Duodenal mucosa (tissue), 2 donors: Measurements from ENCODE around the gene UGCG.
A peak's percentile ranks its signal among the peaks of the same experiment; 100 is the strongest.

Experiments
- H3K27ac ChIP-seq: one replicate; pipeline ENCODE4 v1.7.0; 2013; ENCODE audit warnings: low read depth, low read length
- H3K27me3 ChIP-seq, 2 donors: one replicate each; pipeline ENCODE4 v1.7.0; 2013; ENCODE audit warnings: low read length in 2 of 2, control low read depth in 1 of 2; ENCODE audit not compliant: insufficient read depth in 2 of 2, control insufficient read depth in 1 of 2
- H3K36me3 ChIP-seq, 2 donors: one replicate each; pipeline ENCODE4 v1.7.0; 2013; ENCODE audit warnings: low read length in 2 of 2, control low read depth in 1 of 2; ENCODE audit not compliant: insufficient read depth in 2 of 2, control insufficient read depth in 1 of 2
- H3K4me1 ChIP-seq, 2 donors: one replicate each; pipeline ENCODE4 v1.7.0; 2013; ENCODE audit warnings: low read length in 2 of 2, control low read depth in 1 of 2; ENCODE audit not compliant: insufficient read depth in 2 of 2, control insufficient read depth in 1 of 2
- H3K4me3 ChIP-seq, 2 donors: one replicate each; pipeline ENCODE4 v1.7.0; 2013; ENCODE audit warnings: low read length in 2 of 2, low read depth in 1 of 2
- H3K9ac ChIP-seq, 2 donors: one replicate each; pipeline ENCODE4 v1.7.0; 2013; ENCODE audit warnings: low read length in 2 of 2, low read depth in 1 of 2
- H3K9me3 ChIP-seq, 2 donors: one replicate each; pipeline ENCODE4 v1.7.0; 2013; ENCODE audit warnings: low read length in 2 of 2, control low read depth in 1 of 2; ENCODE audit not compliant: control insufficient read depth in 1 of 2

The UGCG gene

GRCh38 chr9:111969622-111970021 lies 73.0 kb downstream of the UGCG start:
- Histone ChIP-seq H3K9me3 (no peaks in the 10 kb centered on the region), H3K9ac (no peak overlapping the region), H3K27ac (no peak overlapping the region), H3K4me1 (peaks cover 10 to 27% of the 10 kb centered on the region in 2 donors), H3K27me3 (no peaks in the 10 kb centered on the region), H3K4me3 (no peak overlapping the region), H3K36me3 (no peaks in the 10 kb centered on the region)

GRCh38 chr9:111970827-111971226 lies 74.2 kb downstream of the UGCG start:
- Histone ChIP-seq H3K27me3 (no peaks in the 10 kb centered on the region), H3K27ac (no peak overlapping the region), H3K9ac (no peak overlapping the region), H3K4me1 (peaks cover 14 to 26% of the 10 kb centered on the region in 2 donors), H3K4me3 (no peak overlapping the region), H3K36me3 (no peaks in the 10 kb centered on the region), H3K9me3 (no peaks in the 10 kb centered on the region)

DNA sequence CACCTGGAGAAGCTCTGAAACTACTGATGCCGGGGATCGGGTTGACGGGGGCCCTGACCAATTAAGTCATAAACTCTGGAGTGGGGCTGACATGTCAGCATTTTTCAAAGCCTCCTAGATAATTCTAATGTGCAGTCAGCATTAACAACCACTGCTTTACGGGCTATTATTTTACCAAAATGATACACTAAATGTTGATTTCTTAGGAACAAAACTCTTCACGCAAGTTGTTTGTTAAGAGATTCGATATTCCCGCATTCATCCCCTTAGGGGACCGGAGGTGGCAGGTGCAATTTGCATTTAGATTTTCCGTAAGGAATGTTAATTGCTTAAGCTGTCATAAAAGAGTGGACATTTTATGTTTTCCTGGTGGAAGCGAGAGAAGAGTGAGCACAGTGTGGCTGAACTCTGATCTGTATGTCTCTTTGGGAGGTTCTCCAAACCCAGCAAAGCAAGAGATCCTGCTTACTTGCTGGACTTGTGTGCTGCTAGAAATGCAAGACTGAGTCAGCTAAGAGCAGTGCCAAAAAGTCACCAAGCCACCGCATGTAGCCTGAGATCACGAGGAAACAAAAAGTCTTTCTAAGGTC lies 77.6 kb downstream of the UGCG start:
- Histone ChIP-seq H3K9ac (peak overlapping the region in 1 of 2 donors; percentile 14), H3K9me3 (no peaks in the 10 kb centered on the region), H3K4me1 (peaks cover 18 to 22% of the 10 kb centered on the region in 2 donors), H3K27ac (peak overlapping the region; percentile 47), H3K27me3 (no peaks in the 10 kb centered on the region), H3K4me3 (no peak overlapping the region), H3K36me3 (no peaks in the 10 kb centered on the region)

DNA sequence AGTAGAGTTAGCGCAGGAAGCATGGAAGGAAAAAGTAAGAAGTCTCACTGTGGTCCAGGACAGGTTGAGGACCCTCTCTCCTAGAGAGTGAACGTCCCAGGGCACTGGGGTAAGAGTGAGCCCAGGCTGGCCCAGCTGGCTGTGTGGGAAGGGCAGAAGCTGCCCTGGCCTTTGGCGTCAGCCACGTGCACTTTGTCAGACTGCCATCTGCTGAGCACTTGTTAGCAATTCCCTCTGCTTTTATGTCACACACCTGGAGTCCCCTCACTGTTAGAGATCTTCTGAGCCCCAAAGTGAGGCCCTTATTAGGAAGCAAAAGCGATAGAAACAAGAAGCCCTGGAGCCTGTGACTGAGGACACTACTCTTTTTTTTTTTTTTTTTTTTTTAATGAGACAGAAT lies 79.1 kb downstream of the UGCG start:
- Histone ChIP-seq H3K27me3 (no peaks in the 10 kb centered on the region), H3K9ac (no peak overlapping the region), H3K4me3 (no peak overlapping the region), H3K9me3 (no peaks in the 10 kb centered on the region), H3K27ac (no peak overlapping the region), H3K36me3 (no peaks in the 10 kb centered on the region), H3K4me1 (peaks cover 24 to 27% of the 10 kb centered on the region in 2 donors)

DNA sequence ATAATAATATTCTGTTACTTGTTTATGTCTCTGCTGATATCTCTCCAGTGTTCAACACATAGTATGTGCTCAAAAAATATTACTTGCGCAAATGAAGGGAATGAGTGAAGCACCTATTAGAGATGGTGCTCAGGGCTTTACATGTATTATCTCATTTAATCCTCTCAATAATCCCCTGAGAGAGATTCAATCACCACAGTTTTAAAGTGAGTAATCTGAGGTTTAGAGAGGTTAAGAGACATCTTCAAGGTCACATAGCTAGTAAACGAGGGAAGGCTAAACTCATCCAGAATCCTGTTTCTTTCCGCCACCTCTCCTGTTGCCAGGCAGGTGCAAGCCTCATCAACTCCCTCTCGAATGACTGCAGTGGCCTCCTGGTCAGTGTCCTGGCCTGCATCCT lies 82.0 kb downstream of the UGCG start:
- no peak overlapping the region for H3K9ac ChIP-seq
- H3K36me3 ChIP-seq: no peaks in the 10 kb centered on the region
- no peak overlapping the region for H3K4me3 ChIP-seq
- peaks cover 24 to 28% of the 10 kb centered on the region in 2 donors for H3K4me1 ChIP-seq
- H3K27me3 ChIP-seq: no peaks in the 10 kb centered on the region
- no peaks in the 10 kb centered on the region for H3K9me3 ChIP-seq
- H3K27ac ChIP-seq: no peak overlapping the region

GRCh38 chr9:111979561-111979960 lies 82.9 kb downstream of the UGCG start:
- H3K9ac ChIP-seq: no peak overlapping the region
- H3K4me3 ChIP-seq: no peak overlapping the region
- no peaks in the 10 kb centered on the region for H3K36me3 ChIP-seq
- no peak overlapping the region for H3K27ac ChIP-seq
- H3K4me1 ChIP-seq: peaks cover 17 to 19% of the 10 kb centered on the region in 2 donors
- H3K27me3 ChIP-seq: no peaks in the 10 kb centered on the region
- no peaks in the 10 kb centered on the region for H3K9me3 ChIP-seq

GRCh38 chr9:111980398-111980797 lies 83.8 kb downstream of the UGCG start:
- Histone ChIP-seq H3K4me1 (peaks cover 15 to 16% of the 10 kb centered on the region in 2 donors), H3K9me3 (no peaks in the 10 kb centered on the region), H3K27ac (no peak overlapping the region), H3K27me3 (no peaks in the 10 kb centered on the region), H3K4me3 (no peak overlapping the region), H3K9ac (no peak overlapping the region), H3K36me3 (no peaks in the 10 kb centered on the region)

- H3K9ac ChIP-seq: no peak overlapping the region
- H3K27me3 ChIP-seq: no peaks in the 10 kb centered on the region
- no peaks in the 10 kb centered on the region for H3K36me3 ChIP-seq
- H3K9me3 ChIP-seq: no peaks in the 10 kb centered on the region
- H3K27ac ChIP-seq: no peak overlapping the region
- peaks cover 6 to 13% of the 10 kb centered on the region in 2 donors for H3K4me1 ChIP-seq
- no peak overlapping the region for H3K4me3 ChIP-seq
Observed at GRCh38 chr9:111983484-111983908, 86.9 kb downstream of the UGCG start.

GRCh38 chr9:111984086-111984802 lies 87.6 kb downstream of the UGCG start:
- H3K27me3 ChIP-seq: no peaks in the 10 kb centered on the region
- no peaks in the 10 kb centered on the region for H3K36me3 ChIP-seq
- H3K27ac ChIP-seq: no peak overlapping the region
- no peak overlapping the region for H3K9ac ChIP-seq
- peaks cover 6 to 13% of the 10 kb centered on the region in 2 donors for H3K4me1 ChIP-seq
- no peaks in the 10 kb centered on the region for H3K9me3 ChIP-seq
- H3K4me3 ChIP-seq: no peak overlapping the region
